ENCODE data around the gene MICAL1. TPM values are rescaled to one million over a fixed set of nuclear protein-coding genes. Genes with fewer than 3 reads are reported as not detected.
A peak's percentile ranks its signal among the peaks of the same experiment; 100 is the strongest.

MICAL1 gene
- total RNA-seq, 2 donors from 2014 or later = 18.9 to 29.0 TPM

DNA sequence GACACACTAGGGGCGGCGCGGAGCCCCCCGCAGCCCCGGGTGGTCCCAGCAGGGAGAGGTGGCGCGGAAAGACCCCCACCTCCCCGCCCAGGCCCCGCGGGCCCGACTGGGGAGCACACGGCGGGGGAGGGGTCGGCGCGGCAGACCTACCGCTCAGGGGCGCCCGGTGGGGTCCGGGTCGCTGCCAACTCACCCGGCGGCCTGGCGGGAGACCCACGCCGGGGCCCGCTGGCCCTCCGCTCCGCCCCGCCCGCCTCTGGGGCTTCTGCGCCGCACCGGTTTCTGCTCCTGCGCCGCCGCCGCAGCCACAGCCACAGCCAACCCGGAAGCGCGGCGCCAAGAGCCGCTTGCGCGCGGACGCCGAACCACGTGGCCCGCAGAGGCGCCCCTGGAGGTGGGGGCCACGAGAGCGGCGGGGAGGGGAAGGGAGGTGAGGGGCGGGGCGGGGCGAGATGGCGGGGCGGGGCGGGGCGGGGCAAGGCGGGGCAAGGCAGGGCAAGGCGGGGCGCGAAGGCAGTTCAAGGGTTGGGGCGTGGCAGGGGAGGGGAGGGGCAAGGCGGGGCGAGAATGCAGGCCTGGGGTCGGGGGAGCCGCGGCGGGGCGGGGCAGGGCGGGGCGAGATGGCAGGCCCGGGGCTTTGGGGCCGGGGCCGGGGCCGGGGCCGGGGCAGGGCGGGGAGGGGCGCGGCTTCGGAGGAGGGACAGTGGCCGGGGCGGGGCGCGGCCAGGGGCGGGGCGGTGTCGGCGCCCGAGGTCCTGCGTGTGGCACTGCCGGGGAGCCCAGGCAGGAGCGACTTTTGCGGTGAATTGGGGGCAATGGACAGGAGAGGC lies 27.5 kb upstream of the MICAL1 start, which contains the start of gene ZBTB24:
ZBTB24 (minus strand) TSS at position 315 of the 830 bp plus-strand sequence. CDS start 1,193 bp downstream, outside the sequence.
- H3K27ac Mint-ChIP-seq = peak within 1 kb of the TSS; percentile 77 to 82
- DNase-seq (ENCODE audit: low spot score) (peak; percentile 95), ATAC-seq (peak; percentile 95 to 97)
- no peaks in the 10 kb centered on the region for H3K27me3 Mint-ChIP-seq
- peaks cover 28% of the 10 kb centered on the region for H3K36me3 Mint-ChIP-seq
- no peaks in the 10 kb centered on the region for H3K9me3 Mint-ChIP-seq
- H3K4me1 Mint-ChIP-seq (ENCODE audit: low read depth in 2 of 2) = peaks cover 39 to 53% of the 10 kb centered on the region in 2 donors
- H3K4me3 Mint-ChIP-seq = peak within 1 kb of the TSS; percentile 97

DNA sequence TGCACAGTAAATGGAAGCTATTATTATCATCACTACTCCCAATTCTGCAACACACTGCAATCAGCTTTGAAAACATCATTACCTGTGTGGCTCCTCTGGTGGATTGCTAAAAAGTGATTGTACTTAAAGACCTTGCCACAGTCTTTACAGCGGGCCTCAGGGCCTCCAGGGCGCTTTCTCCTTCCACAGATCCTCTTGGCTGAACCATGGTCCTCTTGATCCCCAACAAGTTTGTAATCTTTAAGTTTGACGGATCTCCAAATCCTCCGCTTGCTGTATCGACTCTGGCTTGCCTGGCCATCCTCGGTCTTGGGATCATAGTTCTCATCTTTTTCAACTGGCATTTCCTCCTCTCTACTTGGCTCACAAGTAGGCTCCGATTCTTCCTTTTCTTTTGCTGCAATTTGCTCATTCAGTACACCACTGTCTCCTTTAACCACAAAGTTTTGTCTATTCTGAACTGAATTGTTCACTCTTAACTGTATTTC lies 25.5 kb upstream of the MICAL1 start:
- DNase-seq (ENCODE audit: low spot score) = no peak
- no peak for ATAC-seq
- no peaks in the 10 kb centered on the region for H3K27me3 Mint-ChIP-seq
- H3K36me3 Mint-ChIP-seq = peaks cover 31% of the 10 kb centered on the region
- H3K9me3 Mint-ChIP-seq = no peaks in the 10 kb centered on the region
- peaks cover 47 to 61% of the 10 kb centered on the region in 2 donors for H3K4me1 Mint-ChIP-seq (ENCODE audit: low read depth in 2 of 2)
- H3K27ac Mint-ChIP-seq = no peak overlapping the region
- peak overlapping the region; percentile 97 for H3K4me3 Mint-ChIP-seq

DNA sequence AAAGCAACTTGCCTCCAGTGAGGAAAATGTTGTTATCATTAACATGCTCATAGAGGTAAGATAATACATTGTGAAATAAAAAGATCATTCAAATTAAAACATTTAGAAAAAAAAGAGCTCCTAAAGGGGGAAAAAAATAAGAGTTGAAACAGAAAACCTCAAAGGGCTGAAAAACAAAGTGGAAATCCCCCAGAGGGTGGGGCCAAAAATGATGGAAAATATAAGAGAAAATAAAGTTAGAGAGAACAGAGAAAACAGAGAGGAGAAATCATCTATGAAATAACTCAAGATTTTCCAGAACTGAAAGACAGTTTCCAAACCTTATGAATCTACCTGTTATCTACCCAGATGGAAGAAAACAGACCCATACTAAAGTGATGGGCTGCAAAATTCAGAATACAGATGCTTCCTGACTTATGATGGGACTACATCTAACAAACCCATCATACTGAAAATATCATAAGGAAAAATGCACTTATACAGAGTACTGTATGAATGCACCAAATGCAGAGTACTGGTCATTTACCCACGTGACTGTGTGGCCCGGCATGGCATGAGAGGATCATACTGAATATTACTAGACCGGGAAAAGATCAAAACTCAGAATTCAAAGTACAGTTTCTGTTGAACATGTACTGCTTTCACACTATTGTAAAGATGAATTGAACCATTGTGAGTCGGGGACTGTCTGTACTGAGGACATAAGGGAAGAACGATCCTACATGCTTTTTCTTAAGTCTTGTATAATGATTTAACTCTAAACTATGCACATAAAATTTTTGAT lies 23.5 kb upstream of the MICAL1 start:
- H3K4me1 Mint-ChIP-seq (ENCODE audit: low read depth in 2 of 2) = peaks cover 48 to 55% of the 10 kb centered on the region in 2 donors
- H3K36me3 Mint-ChIP-seq = peaks cover 37% of the 10 kb centered on the region
- ATAC-seq (no peak), DNase-seq (ENCODE audit: low spot score) (no peak)
- H3K4me3 Mint-ChIP-seq = peak overlapping the region; percentile 97
- H3K27ac Mint-ChIP-seq = peak overlapping the region; percentile 40 to 77
- no peaks in the 10 kb centered on the region for H3K27me3 Mint-ChIP-seq
- no peaks in the 10 kb centered on the region for H3K9me3 Mint-ChIP-seq

DNA sequence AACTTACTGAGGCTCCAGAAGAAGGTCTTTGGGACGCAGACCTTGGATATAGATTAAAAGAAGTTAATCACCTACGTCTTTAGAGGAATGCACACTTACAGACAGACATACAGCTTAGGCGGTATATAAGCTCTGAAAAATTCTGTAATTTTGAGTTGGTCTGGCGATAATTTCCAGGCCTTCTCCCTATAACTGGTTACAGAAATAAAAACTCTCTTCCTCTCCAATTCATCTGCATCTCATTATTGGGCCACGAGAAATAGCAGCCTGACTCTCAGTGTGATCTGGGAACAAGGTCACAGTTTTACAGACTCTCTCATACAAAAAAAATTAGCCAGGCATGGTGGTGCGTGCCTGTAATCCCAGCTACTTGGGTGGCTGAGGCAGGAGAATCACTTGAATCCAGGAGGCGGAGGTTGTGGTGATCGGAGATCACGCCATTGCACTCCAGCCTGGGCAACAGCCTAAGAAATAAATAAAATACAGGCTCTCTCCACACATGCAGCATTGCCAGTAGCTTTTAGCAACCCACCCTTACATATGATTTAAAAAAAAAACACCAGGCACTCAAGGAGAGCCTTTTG lies 22.7 kb upstream of the MICAL1 start:
- H3K27me3 Mint-ChIP-seq = no peaks in the 10 kb centered on the region
- peak overlapping the region; percentile 40 to 77 for H3K27ac Mint-ChIP-seq
- peak overlapping the region; percentile 97 for H3K4me3 Mint-ChIP-seq
- peaks cover 47 to 53% of the 10 kb centered on the region in 2 donors for H3K4me1 Mint-ChIP-seq (ENCODE audit: low read depth in 2 of 2)
- ATAC-seq = no peak
- no peaks in the 10 kb centered on the region for H3K9me3 Mint-ChIP-seq
- H3K36me3 Mint-ChIP-seq = peaks cover 41% of the 10 kb centered on the region
- DNase-seq (ENCODE audit: low spot score) = no peak

DNA sequence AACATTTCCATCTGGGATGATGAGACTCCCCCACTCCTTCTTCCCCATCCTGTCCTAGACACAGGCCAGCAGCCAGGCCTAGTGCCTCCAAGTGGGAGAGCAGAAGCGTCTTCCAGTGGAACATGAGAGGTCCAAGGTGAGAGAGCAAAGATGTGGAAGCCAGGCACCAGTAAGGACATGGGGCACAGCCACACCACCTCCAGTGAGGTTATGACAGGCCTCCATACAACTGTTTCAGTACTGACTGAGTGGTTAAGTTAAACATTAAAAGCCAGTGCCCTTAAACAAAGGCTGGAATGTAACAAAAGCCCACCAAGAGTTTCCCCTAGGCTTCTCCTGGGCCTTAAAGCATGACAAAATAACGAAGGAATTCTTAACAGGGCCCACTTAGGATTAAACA lies 22.2 kb upstream of the MICAL1 start:
- Mint-ChIP-seq H3K4me1 (ENCODE audit: low read depth in 2 of 2) (peaks cover 52 to 59% of the 10 kb centered on the region in 2 donors), H3K27me3 (no peaks in the 10 kb centered on the region), H3K9me3 (no peaks in the 10 kb centered on the region), H3K4me3 (peak overlapping the region; percentile 97), H3K36me3 (peaks cover 47% of the 10 kb centered on the region), H3K27ac (peak overlapping the region in 1 of 2 donors; percentile 43)
- DNase-seq (ENCODE audit: low spot score) (no peak), ATAC-seq (no peak)

DNA sequence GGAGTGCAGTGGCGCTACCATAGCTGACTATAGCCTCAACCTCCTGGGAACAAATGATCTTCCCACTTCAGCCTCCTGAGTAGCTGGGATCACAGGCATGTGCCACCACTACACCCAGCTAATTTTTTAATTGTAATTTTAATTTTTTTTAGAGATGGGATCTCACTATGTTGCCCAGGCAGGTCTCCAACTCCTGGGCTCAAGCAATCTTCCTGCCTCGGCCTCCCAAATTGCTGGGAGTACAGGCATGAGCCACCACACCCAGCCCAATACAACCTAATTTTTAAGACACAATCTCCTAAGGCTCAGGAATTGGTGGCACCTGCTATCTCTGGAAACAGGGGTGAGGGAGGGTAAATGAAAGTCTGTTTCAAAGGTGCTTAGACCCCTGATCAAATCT lies 21.6 kb upstream of the MICAL1 start:
- ATAC-seq = no peak
- DNase-seq (ENCODE audit: low spot score) = no peak
- Mint-ChIP-seq H3K4me1 (ENCODE audit: low read depth in 2 of 2) (peaks cover 55 to 59% of the 10 kb centered on the region in 2 donors), H3K4me3 (peak overlapping the region; percentile 97), H3K27me3 (no peaks in the 10 kb centered on the region), H3K27ac (no peak overlapping the region), H3K9me3 (no peaks in the 10 kb centered on the region), H3K36me3 (peaks cover 51% of the 10 kb centered on the region)

DNA sequence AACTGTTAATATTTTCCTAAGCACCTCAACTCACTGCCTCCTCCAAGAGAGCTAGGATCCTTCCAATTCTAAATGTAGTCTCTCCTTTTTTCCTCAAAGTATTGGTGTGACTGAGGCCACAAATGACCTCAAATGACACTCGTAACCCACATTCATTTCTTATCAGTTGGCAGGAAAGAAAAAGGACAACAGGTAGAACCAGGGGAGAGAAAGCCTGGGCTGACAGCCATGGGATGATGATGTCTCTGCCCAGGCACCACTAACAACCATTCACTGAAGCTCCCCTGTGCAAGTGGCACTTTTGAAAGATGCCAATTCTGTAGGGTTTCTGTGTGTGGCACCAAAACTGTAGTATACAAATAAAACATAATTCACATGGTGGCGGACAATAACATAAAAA lies 20.1 kb upstream of the MICAL1 start:
- H3K9me3 Mint-ChIP-seq = no peaks in the 10 kb centered on the region
- H3K27ac Mint-ChIP-seq = peak overlapping the region in 1 of 2 donors; percentile 68
- peaks cover 57 to 59% of the 10 kb centered on the region in 2 donors for H3K4me1 Mint-ChIP-seq (ENCODE audit: low read depth in 2 of 2)
- no peak overlapping the region for H3K4me3 Mint-ChIP-seq
- H3K36me3 Mint-ChIP-seq = peaks cover 42% of the 10 kb centered on the region
- no peaks in the 10 kb centered on the region for H3K27me3 Mint-ChIP-seq
- ATAC-seq (no peak), DNase-seq (ENCODE audit: low spot score) (no peak)

DNA sequence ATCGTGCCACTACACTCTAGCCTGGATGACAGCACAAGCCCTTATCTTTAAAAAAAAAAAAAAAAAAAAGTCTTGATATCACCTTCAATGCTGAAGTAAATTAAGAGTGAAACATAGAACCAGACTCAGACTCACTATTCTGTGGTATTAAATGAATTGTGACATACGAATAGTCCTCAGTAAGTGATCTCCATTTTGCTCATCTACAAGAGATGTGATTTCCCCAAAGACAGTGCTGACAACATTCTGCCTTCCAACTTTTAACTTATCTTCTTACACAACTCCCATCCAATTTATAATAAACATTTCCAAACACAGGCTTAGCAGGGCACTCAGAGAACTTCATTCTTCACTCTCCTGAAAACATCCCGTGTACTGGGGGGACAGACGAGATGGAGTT lies 19.4 kb upstream of the MICAL1 start:
- no peaks in the 10 kb centered on the region for H3K9me3 Mint-ChIP-seq
- H3K36me3 Mint-ChIP-seq = peaks cover 38% of the 10 kb centered on the region
- no peaks in the 10 kb centered on the region for H3K27me3 Mint-ChIP-seq
- DNase-seq (ENCODE audit: low spot score) (no peak), ATAC-seq (peak in 1 of 2 donors; percentile 21)
- H3K4me1 Mint-ChIP-seq (ENCODE audit: low read depth in 2 of 2) = peaks cover 51 to 56% of the 10 kb centered on the region in 2 donors
- peak overlapping the region in 1 of 2 donors; percentile 68 for H3K27ac Mint-ChIP-seq
- peak overlapping the region; percentile 9 for H3K4me3 Mint-ChIP-seq

DNA sequence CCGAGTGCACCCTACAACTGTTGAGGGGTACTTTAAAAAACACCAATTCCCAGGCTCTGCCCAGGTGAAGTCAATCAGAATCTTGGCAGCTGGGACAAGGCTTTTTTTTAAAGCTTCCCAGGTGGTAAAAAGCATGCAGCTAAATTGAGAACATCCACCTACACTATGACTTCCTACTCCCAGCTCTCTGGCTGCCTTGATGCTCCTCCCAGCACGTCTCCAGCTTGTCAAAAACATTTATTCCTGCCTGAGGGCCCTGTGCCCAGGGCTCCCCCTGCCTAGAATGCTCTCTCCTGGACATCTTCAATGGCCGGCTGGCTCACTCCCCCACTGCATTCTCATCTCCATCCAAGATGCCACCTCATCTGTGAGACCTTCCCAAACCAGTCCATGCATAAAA lies 17.5 kb upstream of the MICAL1 start:
- no peak for ATAC-seq
- H3K27me3 Mint-ChIP-seq = no peaks in the 10 kb centered on the region
- H3K4me1 Mint-ChIP-seq (ENCODE audit: low read depth in 2 of 2) = peaks cover 43 to 49% of the 10 kb centered on the region in 2 donors
- H3K9me3 Mint-ChIP-seq = no peaks in the 10 kb centered on the region
- DNase-seq (ENCODE audit: low spot score) = no peak
- peak overlapping the region in 1 of 2 donors; percentile 2 for H3K27ac Mint-ChIP-seq
- H3K36me3 Mint-ChIP-seq = peaks cover 38% of the 10 kb centered on the region
- H3K4me3 Mint-ChIP-seq = peak overlapping the region; percentile 28

DNA sequence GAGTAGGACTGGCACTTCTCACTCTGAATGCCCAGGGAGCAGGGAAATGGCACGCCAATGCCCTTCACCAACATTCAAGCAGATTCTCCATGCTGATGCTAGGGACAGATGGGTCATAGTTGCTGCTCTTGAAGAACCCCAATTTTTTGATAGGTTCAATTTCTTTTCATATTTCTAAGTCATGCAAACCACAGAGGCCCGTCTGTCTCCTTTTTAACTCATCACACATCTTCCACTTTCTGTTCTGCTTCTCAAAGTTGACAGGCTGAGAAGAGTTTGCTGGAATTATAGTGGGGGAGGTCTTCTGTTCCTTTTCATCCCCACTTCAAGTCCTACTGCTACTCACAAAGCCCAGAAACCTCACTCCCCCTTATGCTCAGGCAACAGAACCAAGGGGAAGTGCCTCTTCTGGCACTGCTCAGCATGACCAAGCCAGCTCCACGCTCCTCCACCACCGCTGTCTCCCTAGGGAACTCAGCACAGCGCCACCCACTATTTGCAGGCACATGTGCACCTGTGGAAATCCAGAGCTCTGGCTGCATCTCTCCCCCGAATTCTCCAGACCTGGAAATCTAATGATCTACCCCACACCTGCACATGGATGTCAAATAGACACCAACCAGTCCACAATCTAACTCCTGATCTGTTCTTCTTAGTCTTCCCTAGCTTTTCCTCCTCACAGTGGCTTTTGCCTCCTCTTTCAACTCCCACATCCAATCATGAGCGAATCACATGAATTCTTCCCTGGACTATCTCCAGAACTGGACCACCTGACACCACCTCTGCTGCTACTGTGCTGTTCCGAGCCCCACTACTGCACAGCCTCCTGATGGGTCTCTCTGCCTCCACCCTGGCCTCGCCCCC lies 16.8 kb upstream of the MICAL1 start:
- DNase-seq (ENCODE audit: low spot score) = no peak
- Mint-ChIP-seq H3K4me1 (ENCODE audit: low read depth in 2 of 2) (peaks cover 39 to 44% of the 10 kb centered on the region in 2 donors), H3K27me3 (no peaks in the 10 kb centered on the region), H3K4me3 (peak overlapping the region; percentile 28), H3K27ac (no peak overlapping the region), H3K9me3 (no peaks in the 10 kb centered on the region), H3K36me3 (peaks cover 45% of the 10 kb centered on the region)
- no peak for ATAC-seq

DNA sequence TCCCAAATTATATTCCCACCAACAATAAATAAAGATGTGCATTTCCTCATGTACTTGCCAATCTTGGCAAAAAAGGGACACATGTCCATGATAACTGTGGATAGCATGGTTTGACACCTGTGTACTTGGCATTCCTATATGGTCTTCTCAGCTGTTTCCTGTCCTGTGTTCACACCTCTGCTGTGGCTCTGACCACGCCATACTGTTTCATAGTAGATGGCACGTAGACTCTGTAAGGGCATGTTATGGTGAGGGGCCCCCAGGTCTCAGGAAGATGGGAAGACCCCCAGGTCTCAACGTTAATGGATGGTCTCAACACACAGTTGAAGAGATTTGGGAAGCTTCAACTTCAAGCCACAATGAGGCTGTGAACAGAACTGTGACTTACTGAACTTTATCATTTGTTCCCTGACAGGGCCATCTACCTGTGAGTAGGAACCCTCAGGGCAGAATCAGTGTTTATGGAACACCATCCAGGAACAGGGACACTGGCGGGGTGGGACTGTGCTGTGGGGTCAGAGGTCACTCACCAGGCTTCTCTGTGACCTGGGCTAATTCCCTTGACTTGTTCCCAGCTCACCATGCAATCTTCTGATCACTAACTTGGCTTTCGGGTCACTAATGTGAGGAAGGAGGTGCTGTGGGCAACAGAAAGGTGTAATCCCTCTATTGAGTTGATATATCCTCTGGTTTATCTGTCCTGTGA lies 15.7 kb upstream of the MICAL1 start:
- H3K36me3 Mint-ChIP-seq = peaks cover 46% of the 10 kb centered on the region
- H3K4me1 Mint-ChIP-seq (ENCODE audit: low read depth in 2 of 2) = peaks cover 38 to 43% of the 10 kb centered on the region in 2 donors
- ATAC-seq (peak in 1 of 2 donors; percentile 54), DNase-seq (ENCODE audit: low spot score) (no peak)
- no peak overlapping the region for H3K4me3 Mint-ChIP-seq
- H3K9me3 Mint-ChIP-seq = no peaks in the 10 kb centered on the region
- H3K27me3 Mint-ChIP-seq = no peaks in the 10 kb centered on the region
- H3K27ac Mint-ChIP-seq = peak overlapping the region in 1 of 2 donors; percentile 36

DNA sequence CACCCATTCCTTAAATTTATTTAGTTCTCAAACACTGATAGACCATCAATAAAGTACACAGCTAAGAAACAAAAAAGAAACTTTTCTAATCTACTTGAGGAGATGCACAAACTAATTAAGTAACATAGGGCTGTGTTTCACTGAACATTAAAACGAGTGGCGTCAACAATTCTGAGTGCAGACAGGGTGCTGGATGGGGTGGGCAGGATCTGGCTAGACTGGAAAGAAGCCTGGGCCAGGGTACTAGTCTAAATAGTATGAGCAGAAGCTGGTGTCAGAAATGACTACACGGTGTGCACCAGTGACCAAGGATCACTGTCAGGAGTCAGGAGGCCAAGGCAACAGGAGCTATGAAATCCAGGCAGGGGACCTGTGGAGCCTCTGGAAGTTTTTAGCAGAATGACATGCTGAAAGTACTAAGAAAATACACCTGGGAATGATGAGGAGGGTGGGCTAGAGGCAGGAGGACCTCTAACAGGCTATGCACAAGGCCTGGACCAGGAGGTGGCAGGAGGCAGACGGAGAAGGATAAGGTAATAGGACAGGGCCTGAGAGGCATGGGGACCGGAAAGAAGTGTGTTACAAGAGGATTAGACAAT lies 14.1 kb upstream of the MICAL1 start:
- no peak for ATAC-seq
- Mint-ChIP-seq H3K27ac (no peak overlapping the region), H3K4me3 (no peak overlapping the region), H3K4me1 (ENCODE audit: low read depth in 2 of 2) (peaks cover 38% of the 10 kb centered on the region in 2 donors), H3K9me3 (no peaks in the 10 kb centered on the region), H3K36me3 (peaks cover 46% of the 10 kb centered on the region), H3K27me3 (no peaks in the 10 kb centered on the region)
- DNase-seq (ENCODE audit: low spot score) = no peak
